Endothelial cell of umbilical vein (primary cell): ENCODE results near the gene TMEM51. TPM values are rescaled to one million over a fixed set of nuclear protein-coding genes. Genes with fewer than 3 reads are reported as not detected.

Experiments
- BruUV-seq: library from RNA; stranded (reverse); fragments of 400-500 nt; replicated peaks from 2 replicates; lab custom pipeline; 2021; lab: Mats Ljungman, UMichigan
- CTCF ChIA-PET: fragments of 300-600, 350-600 bp; sonication (Branson Sonifier 250); formaldehyde crosslinking; loops from one replicate; lab custom pipeline; 2021; ENCODE audit warnings: antibody characterized with exemption, inconsistent platforms; lab: Charles Lee
- POLR2A ChIA-PET: fragments of 300-600, 350-600 bp; sonication (Branson Sonifier 250); formaldehyde crosslinking; loops from one replicate; lab custom pipeline; 2021; ENCODE audit warnings: antibody characterized with exemption, inconsistent platforms; lab: Charles Lee
- DNase-seq: peaks from one replicate; pipeline ENCODE4 v3.0.0-alpha.2; 2011; ENCODE audit warnings: low read depth, low spot score
- FAIRE-seq: peaks from 2 replicates; lab custom pipeline; 2011; peaks lifted over from hg19 to GRCh38; lab: Jason Lieb, UNC
- H2AFZ ChIP-seq: 2 replicates; pipeline ENCODE4 v1.6.0; 2012; ENCODE audit warnings: low read depth, low read length, control low read depth, inconsistent platforms
- H3K27ac ChIP-seq: 2 replicates; pipeline ENCODE4 v1.5.1; 2011; ENCODE audit warnings: low read depth, mild to moderate bottlenecking, control low read depth, low read length, moderate library complexity; ENCODE audit not compliant: insufficient read depth
- H3K27me3 ChIP-seq, 2 experiments: 2 replicates each; pipeline versions ENCODE4 v1.6.0 to v1.6.1; 2011; ENCODE audit warnings: low read length in 2 of 2, mixed read lengths in 1 of 2; ENCODE audit not compliant: control insufficient read depth in 2 of 2, insufficient read depth in 2 of 2
- H3K36me3 ChIP-seq, 2 experiments: 2 replicates in 1 of 2; 3 replicates in 1 of 2; pipeline ENCODE4 v1.5.1; 2011; ENCODE audit warnings: low read length in 2 of 2, mild to moderate bottlenecking in 1 of 2, moderate library complexity in 1 of 2; ENCODE audit not compliant: control insufficient read depth in 2 of 2, insufficient read depth in 2 of 2; ENCODE audit errors: extremely low read depth in 1 of 2
- H3K4me1 ChIP-seq: 3 replicates; pipeline ENCODE4 v1.5.1; 2011; ENCODE audit warnings: mild to moderate bottlenecking, low read length; ENCODE audit not compliant: control insufficient read depth, insufficient read depth; ENCODE audit errors: extremely low read depth
- H3K4me2 ChIP-seq: 2 replicates; pipeline ENCODE4 v1.6.1; 2011; ENCODE audit warnings: low read length, control low read depth, mixed read lengths; ENCODE audit not compliant: insufficient read depth
- H3K4me3 ChIP-seq, 3 experiments: fragments of 200-600 bp in 1 of 3; sonication (generic), shearing (Covaris generic) in 1 of 3; replicated peaks in 1 of 3; 2 replicates each; pipeline ENCODE4 v1.5.1; 2011 to 2016; ENCODE audit warnings: control low read depth in 3 of 3, low read length in 3 of 3, mild to moderate bottlenecking in 2 of 3, inconsistent platforms in 1 of 3, low read depth in 1 of 3, moderate library complexity in 1 of 3; ENCODE audit not compliant: insufficient read depth in 1 of 3
- H3K79me2 ChIP-seq: 2 replicates; pipeline ENCODE4 v1.6.0; 2012; ENCODE audit warnings: low read length, inconsistent platforms; ENCODE audit not compliant: control insufficient read depth, insufficient read depth
- H3K9ac ChIP-seq: replicated peaks from 2 replicates; pipeline ENCODE3; 2011; ENCODE audit warnings: low read length, control low read depth; ENCODE audit not compliant: insufficient read depth; ENCODE audit errors: extremely low read depth
- H3K9me1 ChIP-seq: replicated peaks from 3 replicates; pipeline ENCODE4 v1.6.0; 2011; ENCODE audit warnings: mild to moderate bottlenecking, low read length; ENCODE audit not compliant: control insufficient read depth, insufficient read depth; ENCODE audit errors: extremely low read depth
- H3K9me3 ChIP-seq: replicated peaks from 2 replicates; pipeline ENCODE4 v1.5.1; 2012; ENCODE audit warnings: low read length, inconsistent platforms; ENCODE audit not compliant: control insufficient read depth, insufficient read depth
- H4K20me1 ChIP-seq: replicated peaks from 2 replicates; pipeline ENCODE3; 2011; ENCODE audit warnings: mild to moderate bottlenecking, low read length; ENCODE audit not compliant: control insufficient read depth, insufficient read depth; ENCODE audit errors: extremely low read depth
- EZH2 ChIP-seq: IDR thresholded peaks from 2 replicates; pipeline ENCODE4 v1.6.1; 2012; ENCODE audit warnings: borderline replicate concordance, low read depth, mild to moderate bottlenecking, moderate library complexity, low read length, inconsistent platforms; ENCODE audit not compliant: severe bottlenecking
- FOS ChIP-seq: IDR thresholded peaks from 2 replicates; pipeline ENCODE4 v1.6.1; 2011; ENCODE audit warnings: mild to moderate bottlenecking, low read length, moderate library complexity, borderline replicate concordance; ENCODE audit not compliant: insufficient read depth
- GATA2 ChIP-seq: IDR thresholded peaks from 2 replicates; pipeline ENCODE4 v1.7.0; 2011; ENCODE audit warnings: low read depth, mild to moderate bottlenecking, moderate library complexity, mixed read lengths, low read length; ENCODE audit not compliant: insufficient read length, insufficient read depth
- JUN ChIP-seq: IDR thresholded peaks from 2 replicates; pipeline ENCODE4 v1.6.1; 2011; ENCODE audit warnings: borderline replicate concordance, low read depth; ENCODE audit not compliant: insufficient read length, insufficient read depth
- MYC ChIP-seq: IDR thresholded peaks from one replicate; pipeline ENCODE4 v1.6.1; 2011; ENCODE audit warnings: mild to moderate bottlenecking, low read depth, low read length
- POLR2A ChIP-seq: IDR thresholded peaks from 2 replicates; pipeline ENCODE4 v1.6.1; 2012; ENCODE audit warnings: low read depth, mild to moderate bottlenecking, control low read depth, low read length
- POLR2AphosphoS5 ChIP-seq: IDR thresholded peaks from 2 replicates; pipeline ENCODE4 v1.6.1; 2012; ENCODE audit warnings: low read depth, mild to moderate bottlenecking, control low read depth, low read length, moderate library complexity; ENCODE audit not compliant: insufficient read depth
- dilution Hi-C: fragments of 300-500 bp; cut with MboI; formaldehyde crosslinking; loops from one replicate; pipeline ENCODE4 v1.15.0; 2019; ENCODE audit warnings: low sequenced_read_pairs; ENCODE audit not compliant: extremely low pct_ligation_motif_present
- intact Hi-C: fragments of 100-400 bp; cut with micrococcal nuclease; formaldehyde crosslinking; loops from one replicate; pipeline ENCODE4 v1.10.0; 2022
- polyA plus RNA-seq, 4 experiments: library from polyadenylated mRNA; depleted of rRNA in 3 of 4; stranded (reverse) in 3 of 4; unstranded in 1 of 4; fragments of >200 nt; gene quantifications; 2 replicates each; pipeline versions ENCODE4 v1.2.1 to v1.2.3, GENCODE V29; 2011 to 2012; ENCODE audit warnings: missing spikeins in 1 of 4
- total RNA-seq: library from RNA; stranded (reverse); gene quantifications from 2 replicates; pipeline ENCODE4 v1.2.3, GENCODE V29; 2021
- TF ChIP-seq, protein P1 (sequence below), 2 donors: IDR thresholded peaks; 1 replicate in 1 of 2; 2 replicates in 1 of 2; pipeline ENCODE4 v1.5.1; 2011; ENCODE audit warnings: low read length in 2 of 2, mild to moderate bottlenecking in 2 of 2, moderate library complexity in 2 of 2, control low read depth in 1 of 2, inconsistent platforms in 1 of 2, low read depth in 1 of 2; ENCODE audit not compliant: insufficient read depth in 1 of 2; ENCODE audit errors: extremely low read depth in 1 of 2
- TF ChIP-seq, protein P2 (sequence below): IDR thresholded peaks from 2 replicates; pipeline ENCODE4 v1.6.1; 2011; ENCODE audit not compliant: insufficient read depth, insufficient read length

Gene TMEM51
- total and polyA plus RNA-seq, 2 donors (not counting 3 experiments of a cell fraction or from before 2014, with no cell fraction given), result 13.7 to 13.9 TPM

GRCh38 chr1:15207031-15207828 is 53.7 kb downstream of the TMEM51 start:
- POLR2A ChIA-PET, result no interaction called here
- dilution Hi-C loops (no loop called here), intact Hi-C loops (no loop called here)
- no TSS peak for BruUV-seq
- no peak overlapping the region for H3K27ac ChIP-seq
- CTCF ChIA-PET, result no interaction called here
- TF ChIP-seq, protein P1, sequence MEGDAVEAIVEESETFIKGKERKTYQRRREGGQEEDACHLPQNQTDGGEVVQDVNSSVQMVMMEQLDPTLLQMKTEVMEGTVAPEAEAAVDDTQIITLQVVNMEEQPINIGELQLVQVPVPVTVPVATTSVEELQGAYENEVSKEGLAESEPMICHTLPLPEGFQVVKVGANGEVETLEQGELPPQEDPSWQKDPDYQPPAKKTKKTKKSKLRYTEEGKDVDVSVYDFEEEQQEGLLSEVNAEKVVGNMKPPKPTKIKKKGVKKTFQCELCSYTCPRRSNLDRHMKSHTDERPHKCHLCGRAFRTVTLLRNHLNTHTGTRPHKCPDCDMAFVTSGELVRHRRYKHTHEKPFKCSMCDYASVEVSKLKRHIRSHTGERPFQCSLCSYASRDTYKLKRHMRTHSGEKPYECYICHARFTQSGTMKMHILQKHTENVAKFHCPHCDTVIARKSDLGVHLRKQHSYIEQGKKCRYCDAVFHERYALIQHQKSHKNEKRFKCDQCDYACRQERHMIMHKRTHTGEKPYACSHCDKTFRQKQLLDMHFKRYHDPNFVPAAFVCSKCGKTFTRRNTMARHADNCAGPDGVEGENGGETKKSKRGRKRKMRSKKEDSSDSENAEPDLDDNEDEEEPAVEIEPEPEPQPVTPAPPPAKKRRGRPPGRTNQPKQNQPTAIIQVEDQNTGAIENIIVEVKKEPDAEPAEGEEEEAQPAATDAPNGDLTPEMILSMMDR (IDR thresholded peaks at IDR 0.05; ENCODE audit: extremely low read depth in 1 of 2, insufficient read depth in 1 of 2, low read depth in 1 of 2, low read length in 2 of 2), result no peak
- TF ChIP-seq MYC, result no peak
- TF ChIP-seq FOS, result no peak
- TF ChIP-seq EZH2, result no peak
- TF ChIP-seq JUN, result no peak
- TF ChIP-seq POLR2AphosphoS5, result no peak
- no peak for TF ChIP-seq POLR2A
- no peak for TF ChIP-seq GATA2
- TF ChIP-seq, protein P2, sequence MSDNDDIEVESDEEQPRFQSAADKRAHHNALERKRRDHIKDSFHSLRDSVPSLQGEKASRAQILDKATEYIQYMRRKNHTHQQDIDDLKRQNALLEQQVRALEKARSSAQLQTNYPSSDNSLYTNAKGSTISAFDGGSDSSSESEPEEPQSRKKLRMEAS, result no peak
- FAIRE-seq (no peak), DNase-seq (no peak)
- no peak overlapping the region for H3K4me2 ChIP-seq
- peaks cover 3% of the 10 kb centered on the region for H3K4me1 ChIP-seq
- H3K9me1 ChIP-seq, result no peaks in the 10 kb centered on the region
- no peaks in the 10 kb centered on the region for H4K20me1 ChIP-seq
- H3K9ac ChIP-seq, result no peak overlapping the region
- no peaks in the 10 kb centered on the region for H3K79me2 ChIP-seq
- no peaks in the 10 kb centered on the region for H3K36me3 ChIP-seq
- H3K4me3 ChIP-seq, result no peak overlapping the region
- H3K27me3 ChIP-seq, result no peaks in the 10 kb centered on the region
- no peaks in the 10 kb centered on the region for H3K9me3 ChIP-seq
- no peak overlapping the region for H2AFZ ChIP-seq
